ENCODE measurements around the gene CDK5RAP2. TPM values are rescaled to one million over a fixed set of nuclear protein-coding genes. Genes with fewer than 3 reads are reported as not detected.

Gene CDK5RAP2
- total and polyA plus RNA-seq, 9 of the 15 experiments (the other 6 are each of a cell fraction or from before 2014, with no cell fraction given), result 19.9 to 68.8 (median 42.2) TPM

- TF ChIP-seq MGA (IDR thresholded peaks at IDR 0.05), result peak; percentile 98
- no peak; the same call in 1 of the 2 replicates for TF ChIP-seq NFXL1 (CRISPR knock-in tag; IDR thresholded peaks at IDR 0.05)
- TF ChIP-seq ZNF212 (CRISPR knock-in tag; IDR thresholded peaks at IDR 0.05), result 0 out of 2 replicates have a peak, but pooled peaks have one; percentile 40
- TF ChIP-seq SMARCC2 (IDR thresholded peaks at IDR 0.05; ENCODE audit: low read depth), result no peak
- TF ChIP-seq GABPB1 (CRISPR knock-in tag; IDR thresholded peaks at IDR 0.05), result peak; percentile 57; the same call in 1 of the 2 replicates
- TF ChIP-seq RBM39 (optimal IDR thresholded peaks at IDR 0.05; ENCODE audit: low read depth, low read length), result no peak
- peak; percentile 51 for TF ChIP-seq TEAD4 (IDR thresholded peaks at IDR 0.05; ENCODE audit: low read length)
- no peak for TF ChIP-seq TEAD4 (CRISPR knock-in tag; IDR thresholded peaks at IDR 0.05; ENCODE audit: borderline replicate concordance)
- TF ChIP-seq E2F4 (CRISPR knock-in tag; IDR thresholded peaks at IDR 0.05; ENCODE audit: low read depth), result no peak; the same call in 1 of the 2 replicates
- TF ChIP-seq DIDO1 (tag; IDR thresholded peaks at IDR 0.05; ENCODE audit: low read depth), result peak; percentile 73
- TF ChIP-seq FOXM1 (IDR thresholded peaks at IDR 0.05; ENCODE audit: low read depth), result peak; percentile 93
- no peak for TF ChIP-seq FOXM1 (CRISPR knock-in tag; IDR thresholded peaks at IDR 0.05; ENCODE audit: low read depth)
- TF ChIP-seq SMARCA4 (IDR thresholded peaks at IDR 0.05), result no peak
- TF ChIP-seq ZBTB1 (CRISPR knock-in tag; IDR thresholded peaks at IDR 0.05; ENCODE audit: borderline replicate concordance, low read depth), result no peak
- peak; percentile 89 for TF ChIP-seq RBFOX2 (IDR thresholded peaks at IDR 0.05; ENCODE audit: low read depth, low read length)
- no peak for TF ChIP-seq BRF1 (IDR thresholded peaks at IDR 0.05; ENCODE audit: borderline replicate concordance, extremely low read depth, insufficient read length)
Observed at GRCh38 chr9:120580051-120580896, at the start of gene CDK5RAP2 (continued).

Data from K562 (cell line).